Fibroblast of the conjunctiva (primary cell): Measurements from ENCODE around the gene FAM117A.

Source experiments
- DNase-seq: peaks from one replicate; pipeline ENCODE4 v3.0.0-alpha.2; 2010; ENCODE audit warnings: low read depth

Gene FAM117A

GRCh38 chr17:49763735-49764558 is at the start of gene FAM117A:
TSS of gene FAM117A (minus strand) at chr17:49764131. CDS start at chr17:49764087, 44 bp downstream.
- DNase-seq: peak; percentile 92

- DNase-seq: no peak
Observed at GRCh38 chr17:49809056-49809455, 45.1 kb upstream of the FAM117A start.

- no peak for DNase-seq
Observed at GRCh38 chr17:49798738-49799137, 34.8 kb upstream of the FAM117A start.

GRCh38 chr17:49798182-49798581 is 34.3 kb upstream of the FAM117A start:
- DNase-seq: no peak

GRCh38 chr17:49795372-49795771 is 31.4 kb upstream of the FAM117A start:
- no peak for DNase-seq

- DNase-seq: no peak
Observed at GRCh38 chr17:49793309-49793708, 29.4 kb upstream of the FAM117A start.

GRCh38 chr17:49789243-49789578 is 25.3 kb upstream of the FAM117A start:
- DNase-seq: no peak

GRCh38 chr17:49788478-49789242 is 24.7 kb upstream of the FAM117A start, which contains the start of gene KAT7:
TSS of gene KAT7 (plus strand) at chr17:49788681. CDS start at chr17:49788835, 154 bp downstream.
- peak; percentile 100 for DNase-seq

- no peak for DNase-seq
Observed at GRCh38 chr17:49787884-49788477, 24.1 kb upstream of the FAM117A start.

GRCh38 chr17:49784636-49785035 is 20.7 kb upstream of the FAM117A start:
- no peak for DNase-seq

- no peak for DNase-seq
Observed at GRCh38 chr17:49783791-49784190, 19.9 kb upstream of the FAM117A start.

- no peak for DNase-seq
Observed at GRCh38 chr17:49783071-49783715, 19.3 kb upstream of the FAM117A start.

- peak; percentile 60 for DNase-seq
Observed at GRCh38 chr17:49779739-49780231, 15.9 kb upstream of the FAM117A start.

GRCh38 chr17:49779156-49779738 is 15.3 kb upstream of the FAM117A start:
- DNase-seq: no peak

GRCh38 chr17:49777563-49777962 is 13.6 kb upstream of the FAM117A start:
- DNase-seq: no peak

GRCh38 chr17:49776551-49777300 is 12.8 kb upstream of the FAM117A start:
- no peak for DNase-seq

GRCh38 chr17:49775546-49776260 is 11.8 kb upstream of the FAM117A start:
- no peak for DNase-seq

GRCh38 chr17:49766918-49767530 is 3.1 kb upstream of the FAM117A start:
- DNase-seq: no peak

- DNase-seq: no peak
Observed at GRCh38 chr17:49764559-49765180, 739 bp upstream of the FAM117A start.
